ENCODE data around the gene THUMPD1. TPM values are rescaled to one million over a fixed set of nuclear protein-coding genes. Genes with fewer than 3 reads are reported as not detected.

THUMPD1 gene
- total and polyA plus RNA-seq, 2 of the 8 experiments (the other 6 are each of a cell fraction or from before 2014, with no cell fraction given): 31.6 to 49.4 TPM

- H3K36me3 ChIP-seq (ENCODE audit: control insufficient read depth in 2 of 4, insufficient read depth in 4 of 4, low read length in 3 of 4): no peaks in the 10 kb centered on the region
- 84% methylated on average over 3 of the region's 3 CpGs; no CpG with 5 or more reads in 1 of the 2 experiments for WGBS, 2 experiments (ENCODE audit: extremely low coverage in 1 of 2, insufficient coverage in 1 of 2, insufficient read length in 1 of 2, insufficient replicate concordance in 2 of 2, low coverage in 1 of 2, low lambda C conversion rate in 2 of 2, missing lambda C conversion rate in 1 of 2)
- ChIA-PET CTCF (ENCODE audit: partially characterized antibody) (interaction anchor here (2.1 to 3.0 kb wide), 3 partner anchors 9 to 308 kb away, joined by 8 to 12 read pairs (median 9); no protein-coding TSS in a partner anchor), POLR2A (ENCODE audit: partially characterized antibody) (no interaction called here)
- H3K9ac ChIP-seq (replicated peaks in 1 of 4; ENCODE audit: extremely low read depth in 1 of 4, low read depth in 3 of 4, low read length in 3 of 4): no peak overlapping the region
- no peak overlapping the region for H3K4me3 ChIP-seq (ENCODE audit: extremely low read depth in 1 of 4, insufficient read depth in 2 of 4, low read depth in 3 of 4, low read length in 4 of 4)
- no peak overlapping the region for H2BK5ac ChIP-seq (ENCODE audit: low read depth, low read length)
- no peaks in the 10 kb centered on the region for H3K23me2 ChIP-seq (ENCODE audit: low read depth, low read length)
- no peak overlapping the region for H2AFZ ChIP-seq (ENCODE audit: low read length)
- H4K20me1 ChIP-seq (replicated peaks in 1 of 2; ENCODE audit: control insufficient read depth in 1 of 2, insufficient read depth in 2 of 2, low read length in 2 of 2): no peaks in the 10 kb centered on the region
- no peak for TF ChIP-seq JUND (IDR thresholded peaks at IDR 0.05; ENCODE audit: low read length)
- TF ChIP-seq NANOG (IDR thresholded peaks at IDR 0.05; ENCODE audit: insufficient read depth, low read depth, low read length, poor library complexity, severe bottlenecking): no peak
- no peak for TF ChIP-seq CTBP2 (IDR thresholded peaks at IDR 0.05; ENCODE audit: borderline replicate concordance, insufficient read depth, insufficient read length, low read length)
- no peak for TF ChIP-seq E2F6 (IDR thresholded peaks at IDR 0.05)
- no peak for TF ChIP-seq KDM5A (IDR thresholded peaks at IDR 0.05; ENCODE audit: low read length)
- H4K8ac ChIP-seq (ENCODE audit: extremely low read depth, insufficient read depth, low read length): no peak overlapping the region
- H3K27me3 ChIP-seq (replicated peaks in 1 of 4; ENCODE audit: control insufficient read depth in 3 of 4, extremely low read depth in 1 of 4, insufficient read depth in 3 of 4, low read length in 3 of 4): no peaks in the 10 kb centered on the region
- no peaks in the 10 kb centered on the region for H3K79me1 ChIP-seq (ENCODE audit: low read depth, low read length)
- no peak overlapping the region for H3K4ac ChIP-seq (replicated peaks; ENCODE audit: insufficient read length, low read depth, low read length)
- no peak overlapping the region for H3K23ac ChIP-seq (ENCODE audit: insufficient read length)
- no peak overlapping the region for H2BK15ac ChIP-seq (ENCODE audit: low read length)
- no peak overlapping the region for H2BK20ac ChIP-seq (ENCODE audit: low read length)
- H2AK5ac ChIP-seq (ENCODE audit: low read depth, low read length): no peak overlapping the region
- no peaks in the 10 kb centered on the region for H3K9me3 ChIP-seq (ENCODE audit: insufficient read depth in 2 of 2, low read depth in 1 of 2, low read length in 1 of 2)
- no peaks in the 10 kb centered on the region; a peak in 1 of 7 replicates for H3K4me1 ChIP-seq (replicated peaks in 1 of 4; ENCODE audit: control insufficient read depth in 3 of 4, insufficient read depth in 4 of 4, low read length in 3 of 4)
- FAIRE-seq (no peak), DNase-seq (ENCODE audit: low read depth in 1 of 2, low spot score in 2 of 2) (no peak)
- no peak overlapping the region for H3K27ac ChIP-seq (ENCODE audit: low read depth, low read length)
- H3K18ac ChIP-seq (ENCODE audit: extremely low read depth, low read length): no peak overlapping the region
- H2BK120ac ChIP-seq (replicated peaks; ENCODE audit: low read depth, low read length): no peak overlapping the region
- H3K56ac ChIP-seq (replicated peaks; ENCODE audit: insufficient read length, low read depth, low read length): no peak overlapping the region
- H3K14ac ChIP-seq (ENCODE audit: insufficient read length): no peak overlapping the region
- no peak overlapping the region for H4K5ac ChIP-seq (ENCODE audit: insufficient read length, low read depth, low read length)
- H3K4me2 ChIP-seq (ENCODE audit: insufficient read depth in 1 of 2, low read depth in 2 of 2, low read length in 2 of 2): no peak overlapping the region
- no peaks in the 10 kb centered on the region for H3K79me2 ChIP-seq (ENCODE audit: control insufficient read depth in 1 of 2, insufficient read depth in 2 of 2, low read length in 2 of 2)
- no peak overlapping the region for H4K91ac ChIP-seq (replicated peaks; ENCODE audit: insufficient read length, low read length)
- H2BK12ac ChIP-seq (ENCODE audit: low read depth, low read length): no peak overlapping the region
Observed at GRCh38 chr16:20773679-20774078, 32.1 kb upstream of the THUMPD1 start.
